ENCODE measurements around the gene RAI1.

DNA sequence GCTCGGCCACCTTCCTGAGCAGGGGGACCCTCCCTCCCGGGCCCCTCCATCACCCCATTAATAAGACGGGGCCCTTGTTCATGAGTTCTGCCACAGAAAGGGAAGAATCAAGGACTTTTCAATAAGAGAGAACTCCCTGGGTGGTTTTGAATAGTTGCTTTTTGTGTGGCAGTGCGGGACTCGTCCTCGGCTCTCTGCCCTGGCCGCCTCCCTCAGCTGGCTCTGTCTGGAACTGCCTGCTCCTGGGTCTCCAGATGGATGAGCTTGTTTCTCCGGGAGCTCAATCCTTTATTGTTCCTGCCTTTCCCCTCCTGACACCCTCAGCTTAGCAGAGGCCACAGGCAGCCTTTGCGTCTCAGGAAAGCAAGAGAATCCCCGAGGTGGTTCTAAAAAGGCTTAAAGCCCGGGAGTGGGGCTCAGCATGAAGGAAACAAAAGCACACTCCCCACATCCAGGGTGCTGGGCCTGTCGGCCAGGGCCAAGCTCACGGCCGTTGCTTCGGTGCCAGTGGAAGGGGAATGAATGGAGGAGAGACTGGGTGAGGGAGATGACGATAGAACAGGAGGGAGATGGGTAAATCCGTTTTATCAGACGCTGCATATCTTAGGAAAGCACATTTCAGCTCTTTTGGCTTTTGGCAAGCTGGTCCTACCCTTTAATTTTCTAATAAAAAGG, 60.2 kb downstream of the RAI1 start:
- TF ChIP-seq BHLHE40 (IDR thresholded peaks at IDR 0.05; ENCODE audit: borderline replicate concordance), result no peak
- TF ChIP-seq ZNF384 (IDR thresholded peaks at IDR 0.05), result no peak
- TF ChIP-seq FOXK2 (IDR thresholded peaks at IDR 0.05), result no peak
- no peak for TF ChIP-seq NFRKB (IDR thresholded peaks at IDR 0.05)

Measured in HEK293T (cell line).